Measurements from ENCODE around the gene BDP1. TPM values are rescaled to one million over a fixed set of nuclear protein-coding genes. Genes with fewer than 3 reads are reported as not detected.
"Not testable (repeated sequence)": the region's sequence is repeated elsewhere in the genome, so short reads cannot be mapped to it uniquely, and the experiment has no call there.

BDP1 gene
- polyA plus RNA-seq, 1 donor from 2014 or later, result 83.7 TPM

GRCh38 chr5:71577839-71578238, 122.4 kb downstream of the BDP1 start:
- H3K27me3 ChIP-seq (ENCODE audit: insufficient read depth, low read depth, low read length); H2AFZ ChIP-seq (ENCODE audit: low read depth, low read length); H3K27ac ChIP-seq (ENCODE audit: low read length); H3K9me2 ChIP-seq (ENCODE audit: insufficient read depth, low read length); H3K36me3 ChIP-seq (ENCODE audit: insufficient read depth, low read length); H3K4me3 ChIP-seq (ENCODE audit: low read length); H3K9me3 ChIP-seq (ENCODE audit: low read length); H3K9ac ChIP-seq (ENCODE audit: low read length); H3K79me2 ChIP-seq (replicated peaks; ENCODE audit: insufficient read depth, low read length); H3K4me2 ChIP-seq (ENCODE audit: low read length); H3F3A ChIP-seq (ENCODE audit: insufficient read depth, low read length, poor library complexity, severe bottlenecking); H4K20me1 ChIP-seq (ENCODE audit: insufficient read depth): not testable (repeated sequence)

GRCh38 chr5:71582945-71583584, 127.6 kb downstream of the BDP1 start:
- Histone ChIP-seq H2AFZ (ENCODE audit: low read depth, low read length) (no peak overlapping the region), H3K9me2 (ENCODE audit: insufficient read depth, low read length) (no peaks in the 10 kb centered on the region)

More at GRCh38 chr5:71582945-71583584, 127.6 kb downstream of the BDP1 start:
- no peak overlapping the region for H3K9ac ChIP-seq (ENCODE audit: low read length)
- no peaks in the 10 kb centered on the region for H3F3A ChIP-seq (ENCODE audit: insufficient read depth, low read length, poor library complexity, severe bottlenecking)
- no peaks in the 10 kb centered on the region for H3K36me3 ChIP-seq (ENCODE audit: insufficient read depth, low read length)
- no peaks in the 10 kb centered on the region for H4K20me1 ChIP-seq (ENCODE audit: insufficient read depth)
- no peaks in the 10 kb centered on the region for H3K79me2 ChIP-seq (replicated peaks; ENCODE audit: insufficient read depth, low read length)
- H3K4me3 ChIP-seq (ENCODE audit: low read length), result no peak overlapping the region
- no peaks in the 10 kb centered on the region for H3K9me3 ChIP-seq (ENCODE audit: low read length)
- no peak for TF ChIP-seq TAF1 (IDR thresholded peaks at IDR 0.05; ENCODE audit: low read depth)
- TF ChIP-seq RAD21 (conservative IDR thresholded peaks at IDR 0.05), result no peak
- TF ChIP-seq MXI1 (conservative IDR thresholded peaks at IDR 0.05; ENCODE audit: poor library complexity, severe bottlenecking), result no peak
- TF ChIP-seq EZH2 (IDR thresholded peaks at IDR 0.05; ENCODE audit: borderline replicate concordance, insufficient read depth, low read length, poor library complexity, severe bottlenecking), result no peak
- no peak for TF ChIP-seq SMC3 (conservative IDR thresholded peaks at IDR 0.05; ENCODE audit: poor library complexity)
- TF ChIP-seq REST (IDR thresholded peaks at IDR 0.05; ENCODE audit: borderline replicate concordance), result no peak
- TF ChIP-seq EP300 (conservative IDR thresholded peaks at IDR 0.05; ENCODE audit: poor library complexity, severe bottlenecking), result no peak
- TF ChIP-seq, protein P1, sequence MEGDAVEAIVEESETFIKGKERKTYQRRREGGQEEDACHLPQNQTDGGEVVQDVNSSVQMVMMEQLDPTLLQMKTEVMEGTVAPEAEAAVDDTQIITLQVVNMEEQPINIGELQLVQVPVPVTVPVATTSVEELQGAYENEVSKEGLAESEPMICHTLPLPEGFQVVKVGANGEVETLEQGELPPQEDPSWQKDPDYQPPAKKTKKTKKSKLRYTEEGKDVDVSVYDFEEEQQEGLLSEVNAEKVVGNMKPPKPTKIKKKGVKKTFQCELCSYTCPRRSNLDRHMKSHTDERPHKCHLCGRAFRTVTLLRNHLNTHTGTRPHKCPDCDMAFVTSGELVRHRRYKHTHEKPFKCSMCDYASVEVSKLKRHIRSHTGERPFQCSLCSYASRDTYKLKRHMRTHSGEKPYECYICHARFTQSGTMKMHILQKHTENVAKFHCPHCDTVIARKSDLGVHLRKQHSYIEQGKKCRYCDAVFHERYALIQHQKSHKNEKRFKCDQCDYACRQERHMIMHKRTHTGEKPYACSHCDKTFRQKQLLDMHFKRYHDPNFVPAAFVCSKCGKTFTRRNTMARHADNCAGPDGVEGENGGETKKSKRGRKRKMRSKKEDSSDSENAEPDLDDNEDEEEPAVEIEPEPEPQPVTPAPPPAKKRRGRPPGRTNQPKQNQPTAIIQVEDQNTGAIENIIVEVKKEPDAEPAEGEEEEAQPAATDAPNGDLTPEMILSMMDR (IDR thresholded peaks at IDR 0.05; ENCODE audit: poor library complexity, severe bottlenecking), result no peak
- TF ChIP-seq POLR2AphosphoS5 (IDR thresholded peaks at IDR 0.05), result no peak
- H3K27me3 ChIP-seq (ENCODE audit: insufficient read depth, low read depth, low read length), result no peaks in the 10 kb centered on the region
- H3K27ac ChIP-seq (ENCODE audit: low read length), result no peak overlapping the region
- no peak overlapping the region for H3K4me2 ChIP-seq (ENCODE audit: low read length)
